Ishikawa (cell line): Measurements from ENCODE around the gene ANKRD44.

Source experiments
- CEBPB ChIP-seq: IDR thresholded peaks from 2 replicates; pipeline ENCODE4 v1.6.1; 2012
- CREB1 ChIP-seq: IDR thresholded peaks from 2 replicates; pipeline ENCODE4 v1.6.1; 2012; ENCODE audit warnings: low read depth
- EGR1 ChIP-seq: IDR thresholded peaks from 2 replicates; pipeline ENCODE4 v1.6.1; 2012
- EP300 ChIP-seq: IDR thresholded peaks from 2 replicates; pipeline ENCODE4 v1.6.1; 2012; ENCODE audit warnings: borderline replicate concordance
- FOXM1 ChIP-seq: IDR thresholded peaks from 2 replicates; pipeline ENCODE4 v1.6.1; 2012; ENCODE audit warnings: low read depth, borderline replicate concordance
- RAD21 ChIP-seq: IDR thresholded peaks from 2 replicates; pipeline ENCODE4 v1.6.1; 2012; ENCODE audit warnings: low read depth
- REST ChIP-seq: IDR thresholded peaks from 2 replicates; pipeline ENCODE4 v1.6.1; 2012; ENCODE audit warnings: low read depth, mild to moderate bottlenecking
- TAF1 ChIP-seq: IDR thresholded peaks from 2 replicates; pipeline ENCODE4 v1.6.1; 2012; ENCODE audit warnings: low read depth, mild to moderate bottlenecking
- TCF12 ChIP-seq: IDR thresholded peaks from 2 replicates; pipeline ENCODE4 v1.6.1; 2012; ENCODE audit warnings: low read depth
- TEAD4 ChIP-seq: IDR thresholded peaks from 2 replicates; pipeline ENCODE4 v1.6.1; 2012
- YY1 ChIP-seq: IDR thresholded peaks from 2 replicates; pipeline ENCODE4 v1.6.1; 2012; ENCODE audit warnings: low read depth
- TF ChIP-seq, protein P1 (sequence below): IDR thresholded peaks from 2 replicates; pipeline ENCODE4 v1.6.1; 2012

- TF ChIP-seq RAD21 (no peak), TAF1 (no peak), YY1 (no peak), EP300 (no peak), EGR1 (no peak), CEBPB (no peak), TEAD4 (no peak), REST (no peak), FOXM1 (no peak), CREB1 (no peak), TCF12 (no peak)
- TF ChIP-seq, protein P1, sequence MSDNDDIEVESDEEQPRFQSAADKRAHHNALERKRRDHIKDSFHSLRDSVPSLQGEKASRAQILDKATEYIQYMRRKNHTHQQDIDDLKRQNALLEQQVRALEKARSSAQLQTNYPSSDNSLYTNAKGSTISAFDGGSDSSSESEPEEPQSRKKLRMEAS, result no peak
These were observed 342.1 kb downstream of the ANKRD44 start for GRCh38 chr2:196968516-196968915.
